HG03280 (cell line): ENCODE results near the gene JAG2.

Experiments
- ATAC-seq: cut with Tn5 transposase; IDR thresholded peaks from one replicate; pipeline ENCODE4 v1.9.1; 2021; ENCODE audit warnings: mild to moderate bottlenecking, moderate library complexity; ENCODE audit not compliant: unreplicated experiment

JAG2 gene

DNA sequence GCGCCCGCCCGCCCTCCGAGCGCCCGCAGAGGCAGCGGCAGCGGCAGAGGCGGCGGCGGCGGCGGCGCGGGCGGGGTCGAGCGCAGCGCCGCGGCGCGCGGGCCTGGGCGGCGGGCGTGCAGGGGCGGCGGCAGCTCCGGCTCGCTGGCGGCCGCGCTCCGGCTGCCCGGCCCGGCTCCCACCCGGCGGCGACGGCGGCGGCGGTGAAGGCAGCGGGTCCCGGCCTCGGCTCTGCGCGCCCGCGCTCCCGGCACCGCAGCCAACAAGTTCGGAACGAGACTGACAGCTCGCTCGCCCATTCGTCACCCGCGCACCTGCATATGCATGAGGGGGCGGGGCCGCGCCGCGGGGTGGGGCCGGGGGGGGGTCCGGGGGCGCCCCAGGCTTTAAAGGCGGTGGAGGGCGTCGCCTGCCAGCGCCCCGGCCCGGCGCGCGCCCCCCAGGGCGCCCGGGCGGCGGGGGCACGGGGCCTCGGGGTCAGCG lies at the start of gene JAG2:
Gene JAG2 (minus strand): TSS at position 281 of the 483 bp plus-strand sequence. CDS start 356 bp downstream, outside the sequence.
- ATAC-seq, result no peak

DNA sequence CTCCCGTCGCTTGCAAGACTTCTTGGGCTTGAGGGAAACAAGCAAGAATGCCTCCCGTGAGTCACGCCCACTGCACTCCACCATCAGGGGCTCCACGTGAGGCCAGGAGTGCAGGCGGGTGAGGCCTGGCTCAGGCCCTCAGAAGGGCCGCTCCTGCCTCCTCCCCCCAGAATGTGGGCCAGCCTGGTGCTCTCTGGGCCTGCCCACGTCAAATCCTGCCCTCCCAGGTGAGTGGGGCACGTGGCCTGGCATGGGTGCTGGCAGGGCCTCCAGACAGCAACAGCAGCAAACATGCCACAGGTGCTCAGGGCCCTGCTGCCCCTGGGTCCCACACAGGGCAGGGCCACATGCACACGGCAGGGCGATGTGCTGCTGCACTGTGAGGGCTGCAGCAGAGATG lies 49.2 kb upstream of the JAG2 start:
- ATAC-seq, result no peak

DNA sequence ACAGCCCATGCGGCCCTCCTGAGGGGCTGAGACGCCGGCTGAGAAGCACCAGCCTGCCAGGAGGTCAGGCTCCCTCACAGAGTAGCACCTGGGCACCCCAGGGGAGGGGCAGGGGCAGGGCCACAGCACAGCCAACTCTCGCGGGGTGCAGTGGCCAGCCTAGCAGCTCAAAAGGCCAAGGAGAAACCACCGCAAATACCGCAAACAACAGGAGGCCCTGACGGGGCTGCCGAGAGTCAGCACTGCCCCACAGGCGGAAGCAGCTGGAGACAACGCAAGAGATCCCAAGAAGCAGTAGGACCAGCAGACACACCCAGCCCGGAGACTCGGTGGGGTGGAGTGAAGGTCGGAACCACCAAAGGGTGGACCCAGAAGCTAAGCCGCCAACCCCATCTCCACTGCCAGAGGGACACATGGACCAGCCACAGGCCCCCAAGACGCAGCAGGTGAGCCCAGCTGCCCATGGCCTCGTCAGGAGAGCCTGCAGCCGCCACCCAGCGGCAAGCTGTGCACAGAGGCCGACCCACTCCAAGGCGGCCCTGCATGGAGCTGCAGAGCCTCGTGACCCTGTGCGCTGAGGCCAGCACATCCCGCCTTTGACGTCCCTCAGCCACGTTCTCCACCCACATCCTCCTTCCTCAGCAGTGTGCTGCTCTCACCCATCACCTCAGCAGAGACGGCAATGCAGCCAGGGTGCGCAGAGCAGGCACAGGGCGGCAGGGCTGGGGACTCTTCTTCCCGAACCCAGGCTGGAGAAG lies 48.1 kb upstream of the JAG2 start:
- no peak for ATAC-seq

DNA sequence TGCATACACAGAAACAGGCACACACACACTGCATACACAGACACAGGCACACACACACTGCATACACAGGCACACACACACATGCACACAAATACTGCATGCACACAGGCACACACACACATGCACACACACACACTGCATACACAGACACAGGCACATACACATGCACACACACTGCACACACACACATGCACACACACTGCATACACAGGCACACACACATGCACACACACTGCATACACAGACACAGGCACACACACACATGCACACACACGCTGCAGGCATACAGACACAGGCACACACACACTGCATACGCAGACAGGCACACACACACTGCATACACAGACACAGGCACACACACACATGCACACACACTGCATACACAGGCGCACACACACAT lies 47.0 kb upstream of the JAG2 start:
- ATAC-seq, result no peak

DNA sequence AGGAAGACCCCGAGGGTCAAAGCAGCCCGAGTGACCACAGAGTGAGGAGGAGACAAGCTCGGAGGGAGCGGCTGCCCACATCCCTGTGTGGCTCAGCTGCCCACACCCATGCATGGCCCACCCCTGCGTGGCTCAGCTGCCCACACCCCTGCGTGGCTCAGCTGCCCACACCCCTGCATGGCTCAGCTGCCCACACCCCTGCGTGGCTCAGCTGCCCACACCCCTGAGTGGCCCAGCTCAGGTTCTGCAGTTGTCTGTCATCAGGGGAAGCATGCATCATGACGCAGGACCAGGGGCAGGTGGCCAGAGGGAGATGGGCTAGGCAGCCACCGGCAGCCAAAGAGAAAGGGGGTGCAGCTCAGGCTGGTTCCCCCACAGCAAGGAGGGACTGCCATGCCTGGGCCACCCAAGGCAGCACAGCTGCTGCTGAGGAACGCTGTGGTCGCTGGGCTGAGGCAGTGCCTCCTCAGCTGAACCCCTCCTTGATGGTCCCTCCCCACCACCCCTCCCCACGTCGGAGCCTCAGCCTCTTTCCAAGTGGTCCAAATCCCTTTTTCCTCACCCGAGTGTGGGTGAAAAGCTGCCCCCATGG lies 45.8 kb upstream of the JAG2 start:
- ATAC-seq, result no peak

DNA sequence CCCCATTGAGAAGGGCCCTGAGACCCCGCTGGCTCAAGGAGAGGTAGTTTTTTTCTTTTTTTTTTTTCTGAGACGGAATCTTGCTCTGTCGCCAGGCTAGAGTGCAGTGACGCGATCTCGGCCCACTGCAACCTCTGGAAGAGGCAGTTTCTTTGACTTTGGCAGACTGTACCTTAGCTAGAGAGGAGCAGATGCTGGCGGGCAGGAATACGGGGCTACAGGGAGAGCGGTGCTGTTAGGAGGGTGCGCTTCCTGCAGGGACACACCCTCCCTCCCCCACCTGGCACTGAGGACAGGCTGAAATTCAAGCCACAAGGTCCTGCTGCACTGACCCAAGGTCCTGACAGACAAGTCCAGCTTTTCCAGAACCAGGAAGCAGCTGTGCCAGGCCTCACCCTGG lies 44.8 kb upstream of the JAG2 start:
- no peak for ATAC-seq

DNA sequence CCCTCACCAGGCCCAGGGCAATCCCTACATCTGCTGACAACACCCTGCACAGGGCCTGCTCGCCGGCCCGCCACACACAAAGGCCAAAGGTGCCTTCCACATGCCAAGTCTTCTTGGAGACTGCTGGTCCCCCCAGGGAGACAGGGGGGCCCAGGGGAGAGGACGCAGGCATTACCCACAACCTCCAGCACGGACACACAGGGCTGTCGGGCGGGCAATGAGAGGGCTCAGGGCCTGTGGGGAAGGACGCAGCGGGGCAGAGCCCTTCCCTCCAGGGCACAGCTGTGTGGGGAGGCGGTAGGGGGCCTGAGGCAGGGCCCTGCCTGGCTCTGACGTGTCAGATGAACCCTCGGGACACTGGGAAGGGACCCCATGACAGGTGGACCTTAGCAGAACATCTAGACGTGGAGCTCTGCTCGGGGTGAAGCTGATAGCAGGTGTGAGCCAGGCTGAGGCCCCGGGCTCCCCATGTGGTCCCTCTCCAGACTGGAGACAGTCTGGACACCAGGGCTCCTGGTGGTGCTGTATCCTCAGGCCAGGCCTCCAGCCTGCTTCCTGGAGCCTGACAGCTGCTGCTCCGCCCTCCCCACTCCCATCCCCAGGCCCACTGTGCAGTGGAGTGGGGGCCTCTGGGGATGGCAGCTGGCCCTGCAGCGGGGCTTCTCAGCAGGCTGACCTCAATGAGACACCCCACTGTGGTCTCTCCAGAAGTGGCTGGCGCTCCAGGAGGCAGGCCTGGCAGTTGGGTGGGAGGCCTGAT lies 44.1 kb upstream of the JAG2 start:
- ATAC-seq, result no peak

DNA sequence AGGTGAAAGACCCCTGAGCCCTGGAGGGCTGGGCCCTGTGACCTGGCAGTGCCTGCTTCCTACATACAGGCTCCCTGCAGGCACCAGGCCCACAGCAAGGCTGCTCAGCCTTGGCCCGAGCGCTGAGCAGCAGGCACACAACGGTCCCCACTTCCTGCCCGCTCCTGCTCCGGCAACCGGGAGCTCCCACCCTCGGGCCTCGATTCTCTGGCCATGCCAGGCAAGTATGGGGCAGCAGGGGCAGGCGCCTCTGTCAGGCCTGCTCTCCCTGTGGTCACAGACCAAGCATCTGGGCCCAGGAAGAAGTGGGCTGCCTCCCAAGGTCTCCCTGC lies 43.1 kb upstream of the JAG2 start:
- ATAC-seq, result no peak

DNA sequence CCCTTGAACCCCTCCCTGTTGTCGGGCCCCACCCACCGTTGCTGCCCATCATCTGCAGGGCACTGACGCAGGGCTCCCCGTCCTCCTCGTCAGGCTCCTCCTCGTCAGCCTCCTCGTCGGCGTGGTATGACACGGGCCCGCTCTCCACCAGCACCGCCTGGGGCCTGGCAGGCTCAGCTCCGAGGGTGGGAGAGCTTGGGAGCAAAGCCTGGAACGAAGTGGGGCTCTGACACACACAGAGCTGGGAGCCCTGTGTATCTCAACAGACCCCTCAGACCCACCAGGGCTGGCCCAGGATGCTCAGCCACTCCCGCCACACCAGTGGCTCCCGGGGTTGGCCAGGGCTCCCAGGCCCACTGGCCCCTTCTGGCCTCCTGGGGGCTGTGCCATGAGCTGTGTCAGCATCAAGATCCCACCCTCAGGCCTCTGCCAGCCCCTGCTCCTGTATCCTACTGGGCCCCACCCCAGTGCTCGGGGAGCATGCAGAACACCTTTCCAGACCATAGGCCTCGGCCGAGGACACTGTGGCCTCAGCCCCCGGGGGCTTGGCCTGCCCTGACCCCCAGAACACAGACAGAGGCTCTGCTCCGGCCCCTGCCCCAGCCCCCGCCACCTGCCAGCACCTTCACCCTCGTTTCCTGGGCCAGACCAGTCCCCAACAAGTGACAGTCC lies 42.6 kb upstream of the JAG2 start:
- ATAC-seq, result no peak

DNA sequence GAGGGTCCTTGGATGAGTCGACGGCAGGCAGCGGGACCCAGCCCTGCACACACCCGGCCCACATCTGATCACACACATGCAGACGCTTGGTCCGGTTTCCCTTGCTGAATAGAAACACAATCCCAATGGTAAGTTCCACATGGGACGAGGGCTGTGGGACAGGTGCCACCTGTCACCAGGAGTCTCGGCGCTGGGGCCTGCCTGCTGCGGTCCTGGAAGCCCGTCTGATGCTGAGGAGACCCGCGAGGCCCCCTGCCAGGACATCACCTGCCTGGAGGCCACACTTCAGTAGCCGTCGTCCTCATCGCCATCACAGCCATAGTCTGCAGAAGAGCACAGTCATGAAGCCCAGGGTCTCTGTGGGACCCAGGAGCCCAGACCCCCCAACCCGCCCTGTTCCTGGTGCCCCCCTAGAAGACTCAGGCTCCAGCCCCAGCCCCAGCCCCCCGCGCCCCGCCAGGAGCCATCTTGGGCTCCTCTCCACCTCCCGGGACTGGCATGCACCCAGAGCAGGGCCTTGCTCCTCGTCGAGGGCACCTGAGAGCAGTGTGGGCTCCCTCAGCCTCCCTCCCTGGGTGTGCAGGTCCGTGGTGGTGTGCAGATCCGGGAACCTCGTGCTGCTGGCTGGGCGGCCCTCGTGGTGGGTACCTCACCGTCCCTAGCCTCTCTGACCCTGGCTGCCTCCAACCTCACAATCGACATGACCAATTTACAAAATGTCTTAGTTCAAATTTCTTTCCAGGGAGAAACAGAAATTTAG lies 41.9 kb upstream of the JAG2 start:
- no peak for ATAC-seq

DNA sequence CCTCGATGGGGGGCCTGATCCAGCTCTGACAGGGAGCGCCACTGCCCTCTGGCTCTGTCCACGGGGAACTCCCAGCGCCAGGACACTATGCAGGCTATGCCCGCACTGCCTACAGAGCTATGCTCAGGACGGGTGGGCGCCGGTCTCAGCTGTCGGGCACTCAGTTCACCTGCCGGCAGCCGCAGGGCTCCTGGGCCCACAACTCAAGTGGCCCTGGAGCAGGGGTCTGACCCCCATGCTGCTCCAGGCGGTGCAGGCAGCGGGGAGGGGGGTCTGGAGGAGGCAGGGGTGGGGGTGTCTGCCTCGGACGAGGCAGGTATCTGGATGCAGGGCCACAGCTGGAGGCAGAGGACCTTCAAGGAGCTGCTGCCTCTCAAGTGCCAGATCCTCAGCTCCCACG lies 41.1 kb upstream of the JAG2 start:
- ATAC-seq, result no peak

DNA sequence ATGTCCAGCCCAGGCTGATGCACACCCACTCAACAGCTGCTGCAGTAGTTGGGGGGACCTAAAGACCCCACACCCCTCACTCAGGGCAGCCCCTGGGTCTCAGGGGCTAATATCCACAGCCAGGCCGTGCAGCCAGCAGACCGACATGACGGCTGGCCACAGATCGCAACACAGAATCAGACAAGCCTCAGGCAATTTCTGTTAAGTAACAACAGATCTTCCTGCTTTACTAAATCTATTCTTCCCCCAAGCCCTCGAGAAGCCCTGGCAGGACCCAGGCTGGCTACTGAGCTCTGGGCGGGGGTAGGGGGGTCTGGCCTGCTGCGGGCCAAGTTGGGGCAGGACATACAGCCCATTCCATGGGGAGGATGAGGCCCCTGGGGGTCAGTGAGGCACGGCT lies 40.5 kb upstream of the JAG2 start:
- ATAC-seq, result no peak

DNA sequence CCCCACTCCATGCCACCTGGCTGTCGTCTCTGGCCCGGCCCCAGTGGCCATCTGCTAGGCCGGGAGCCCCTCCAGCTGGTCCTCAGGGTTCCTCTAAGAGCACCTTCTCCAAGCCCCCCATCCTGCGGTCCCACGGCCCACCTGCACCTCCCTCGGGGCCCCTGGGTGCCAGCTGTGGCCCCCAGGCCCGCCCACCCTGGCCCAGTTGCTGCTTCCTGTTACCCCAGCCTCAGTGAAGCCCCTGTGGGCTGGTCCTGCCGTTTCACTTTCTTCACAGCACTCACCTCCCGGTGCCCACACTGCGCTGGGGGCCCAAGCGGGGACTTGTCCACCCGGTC lies 40.1 kb upstream of the JAG2 start:
- no peak for ATAC-seq

DNA sequence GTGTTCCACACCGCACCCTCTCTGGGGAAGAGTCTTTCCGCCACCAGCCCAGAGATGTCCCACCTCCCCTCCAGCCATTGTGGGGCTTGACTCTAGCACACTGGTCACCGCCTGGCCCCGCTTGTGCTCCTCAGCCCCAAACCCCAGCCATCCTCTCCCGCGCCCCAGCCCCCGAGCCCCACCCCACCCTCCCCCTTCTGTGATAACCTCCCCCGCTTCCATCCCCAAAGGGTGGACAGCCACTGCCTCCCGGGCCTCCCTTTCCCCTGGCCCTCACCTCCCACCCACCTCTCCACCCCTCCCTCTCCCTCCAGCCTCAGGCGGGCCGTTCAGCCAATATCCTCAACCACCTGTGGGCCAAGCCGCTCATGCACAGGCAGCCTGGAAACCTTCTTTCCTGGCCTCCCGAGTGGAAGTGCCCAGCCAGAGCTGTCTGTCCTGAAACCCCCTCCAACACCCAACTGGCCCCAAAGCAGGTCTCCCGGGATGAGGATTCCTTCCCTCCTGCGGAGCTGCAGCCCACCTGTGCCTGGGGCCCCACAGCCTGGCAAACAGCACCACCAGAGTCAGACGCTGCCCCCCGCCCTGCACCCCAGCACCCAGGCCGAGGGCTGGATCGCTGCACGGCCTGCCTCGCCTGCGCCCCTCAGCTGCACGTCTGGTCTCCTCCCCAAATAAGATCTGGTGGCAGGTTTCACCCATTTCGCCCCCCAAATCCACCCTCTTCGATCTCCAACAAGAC lies 39.6 kb upstream of the JAG2 start:
- no peak for ATAC-seq

DNA sequence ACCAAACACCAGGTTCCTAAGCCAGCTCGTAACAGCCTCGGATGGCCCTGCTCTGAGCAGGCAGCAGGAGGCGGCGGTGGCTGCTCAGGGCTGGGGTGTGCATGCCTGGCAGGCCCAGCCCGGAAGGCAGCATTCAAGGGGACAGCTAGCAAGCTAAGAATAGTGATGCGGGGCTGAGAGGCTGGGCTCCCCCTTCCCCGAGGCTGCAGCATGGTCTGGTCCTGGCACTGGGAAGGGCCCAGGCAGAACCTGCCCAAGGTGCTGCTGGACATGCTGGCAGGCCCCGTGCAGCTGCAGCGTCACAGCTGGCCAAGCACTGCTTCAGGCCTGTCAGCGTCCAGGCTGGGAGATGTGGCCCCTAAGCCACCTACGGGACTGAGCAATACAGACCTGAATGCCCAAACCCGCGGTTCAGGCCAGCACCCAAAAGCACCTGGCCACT lies 38.9 kb upstream of the JAG2 start:
- no peak for ATAC-seq

DNA sequence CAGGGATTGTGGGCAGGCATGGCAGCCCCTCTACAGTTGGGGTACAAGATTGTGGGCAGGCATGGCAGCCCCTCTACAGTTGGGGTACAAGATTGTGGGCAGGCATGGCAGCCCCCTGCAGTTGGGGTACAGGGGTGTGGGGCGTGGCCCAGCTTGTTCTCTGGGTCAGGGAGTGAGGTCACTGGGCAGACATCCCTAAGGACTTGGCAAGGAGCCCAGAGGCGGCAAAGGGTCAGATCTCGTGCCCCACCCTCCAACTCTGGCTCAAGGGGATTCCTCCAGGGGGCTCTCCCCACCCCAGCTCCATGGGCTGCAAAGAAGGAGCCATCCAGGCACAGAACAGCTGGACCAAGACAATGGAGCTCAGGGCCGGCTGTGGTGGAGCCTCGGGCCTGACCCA lies 38.3 kb upstream of the JAG2 start:
- ATAC-seq, result no peak

DNA sequence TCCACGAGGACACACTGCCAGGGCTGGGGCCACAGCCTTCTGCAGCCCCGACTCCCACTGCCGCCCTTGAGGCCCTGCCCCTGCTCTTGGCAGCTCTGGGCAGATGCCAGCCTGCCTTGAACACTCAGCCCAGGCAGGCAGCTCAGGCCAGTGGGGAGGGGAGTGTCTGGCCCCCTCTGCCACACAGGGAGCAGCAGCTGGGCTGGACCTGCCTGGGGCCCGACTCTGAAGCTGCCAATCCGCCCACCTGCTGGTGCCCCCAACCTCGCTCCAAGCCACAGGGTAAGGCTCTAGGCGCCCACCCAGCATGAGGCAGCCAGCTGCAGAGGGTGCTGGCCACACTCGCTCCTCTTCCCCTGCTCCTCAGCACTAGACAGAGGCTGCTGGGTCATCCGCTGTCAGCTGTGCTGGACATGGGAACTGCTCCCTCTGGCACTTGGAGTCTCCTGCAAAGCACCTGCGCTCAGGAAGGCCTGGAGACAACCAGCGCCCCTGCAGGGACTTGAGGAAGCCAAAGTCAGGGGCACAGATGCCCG lies 37.2 kb upstream of the JAG2 start:
- ATAC-seq, result no peak

DNA sequence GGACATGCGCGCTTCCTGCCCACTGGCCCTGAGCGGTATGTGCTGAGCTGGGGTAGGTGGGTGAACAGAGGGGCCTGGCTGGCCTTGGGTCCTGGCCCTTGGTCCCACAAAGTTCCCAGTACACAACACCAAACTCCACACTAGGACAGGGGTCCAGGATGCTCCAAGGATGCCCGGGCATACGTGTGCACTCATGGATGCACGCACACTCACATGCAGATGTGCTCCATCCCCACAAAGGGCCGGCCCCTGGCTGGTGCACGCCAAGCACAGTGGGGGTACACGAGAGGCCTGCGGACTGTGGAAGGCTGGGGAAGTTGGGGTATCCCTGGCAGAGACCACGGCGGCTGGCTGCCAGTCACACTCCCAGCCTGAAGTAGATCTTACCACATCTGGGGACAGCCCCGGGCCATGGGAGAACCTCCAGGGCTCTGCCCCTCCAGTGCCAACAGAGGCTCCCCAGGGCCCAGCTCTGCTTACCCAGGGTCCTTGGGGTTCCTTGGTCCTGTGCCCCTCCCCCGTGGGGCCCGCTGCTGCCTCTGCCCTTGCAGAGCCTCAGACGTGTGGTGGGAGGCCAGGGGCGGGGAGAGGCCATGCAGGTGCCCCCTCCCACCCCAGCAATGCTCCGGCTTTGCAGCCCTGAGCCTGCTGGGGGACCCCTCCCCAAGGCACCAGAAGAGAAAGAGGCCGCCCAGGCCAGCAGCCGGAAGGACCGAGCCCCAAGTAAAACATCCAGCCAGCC lies 36.5 kb upstream of the JAG2 start:
- no peak for ATAC-seq

DNA sequence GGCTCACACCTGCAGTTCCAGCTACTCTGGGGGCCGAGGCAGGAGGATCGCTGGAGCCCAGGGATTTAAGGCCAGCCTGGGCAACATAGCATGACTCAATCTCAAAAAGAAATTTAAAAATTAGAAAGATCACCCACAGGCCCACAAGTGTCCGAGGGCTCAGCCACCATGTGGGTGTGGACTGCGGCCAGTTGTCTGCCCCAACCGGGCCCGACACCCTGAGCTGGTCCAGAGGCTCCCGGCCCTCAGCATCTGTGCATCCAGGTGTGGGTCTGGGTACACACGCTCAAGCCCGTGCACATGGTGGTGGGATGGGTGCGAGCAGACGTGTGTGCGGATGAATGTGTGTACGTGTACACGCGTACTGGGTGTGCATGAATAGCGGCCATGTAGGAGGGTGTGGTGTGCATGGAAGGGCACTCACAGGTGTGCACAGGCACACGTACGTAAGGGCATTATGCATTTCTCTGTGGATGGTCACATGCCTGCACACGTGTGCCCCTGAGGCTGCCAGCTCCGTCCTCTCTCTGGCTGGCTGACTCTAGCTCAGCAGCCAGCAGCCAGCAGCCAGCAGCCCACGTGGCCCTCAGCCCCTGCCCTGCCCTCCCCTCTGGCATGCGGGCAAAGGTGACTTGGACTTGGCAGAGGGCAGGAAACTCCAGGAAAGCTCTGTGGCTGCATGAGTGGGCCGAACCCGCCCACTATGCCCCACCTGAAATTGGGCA lies 35.8 kb upstream of the JAG2 start:
- ATAC-seq, result no peak
